Thoracic aorta (tissue), 2 donors: ENCODE measurements around the gene CYP2S1. TPM values are rescaled to one million over a fixed set of nuclear protein-coding genes. Genes with fewer than 3 reads are reported as not detected.

ENCODE experiments used
- ATAC-seq: fragments of 150-250 bp; one replicate; pipeline ENCODE4 v1.8.0; 2017; ENCODE audit warnings: low read depth; ENCODE audit not compliant: insufficient number of reproducible peaks, low FRiP score
- DNase-seq: peaks from one replicate; pipeline ENCODE4 v3.0.0-alpha.2; 2020; ENCODE audit warnings: low spot score
- H3K27ac ChIP-seq, 2 donors: fragments of 200-600 bp; sonication (generic); 1 replicate in 1 of 2; 2 replicates in 1 of 2; pipeline ENCODE4 v1.5.1; 2016; ENCODE audit warnings: mild to moderate bottlenecking in 2 of 2, moderate library complexity in 2 of 2
- H3K27me3 ChIP-seq: fragments of 200-600 bp; sonication (generic); replicated peaks from 2 replicates; pipeline ENCODE4 v1.6.0; 2016; ENCODE audit warnings: mild to moderate bottlenecking; ENCODE audit not compliant: insufficient read depth
- H3K36me3 ChIP-seq: fragments of 200-600 bp; sonication (generic); one replicate; pipeline ENCODE4 v1.5.1; 2016
- H3K4me1 ChIP-seq, 2 donors: fragments of 200-600 bp; sonication (generic); 1 replicate in 1 of 2; 2 replicates in 1 of 2; pipeline versions ENCODE4 v1.5.1 to v1.6.0; 2016; ENCODE audit warnings: low read depth in 2 of 2, mild to moderate bottlenecking in 1 of 2; ENCODE audit not compliant: control insufficient read depth in 1 of 2
- H3K4me3 ChIP-seq: fragments of 200-600 bp; sonication (generic); 2 replicates; pipeline ENCODE4 v1.5.1; 2016; ENCODE audit warnings: mild to moderate bottlenecking
- H3K9me3 ChIP-seq: fragments of 200-600 bp; sonication (generic); 2 replicates; pipeline ENCODE4 v1.5.1; 2016
- CTCF ChIP-seq: fragments of 200-600 bp; sonication (generic); IDR thresholded peaks from one replicate; pipeline ENCODE4 v1.5.1; 2019; ENCODE audit warnings: antibody characterized with exemption
- total RNA-seq, 2 donors: library from RNA; depleted of rRNA; stranded (reverse); fragments of >200 nt; gene quantifications; one replicate each; pipeline versions ENCODE4 v1.1.0 to v1.2.3, GENCODE V29; 2016

The CYP2S1 gene
- total RNA-seq, 2 donors from 2014 or later: 2.3 to 12.4 TPM

DNA sequence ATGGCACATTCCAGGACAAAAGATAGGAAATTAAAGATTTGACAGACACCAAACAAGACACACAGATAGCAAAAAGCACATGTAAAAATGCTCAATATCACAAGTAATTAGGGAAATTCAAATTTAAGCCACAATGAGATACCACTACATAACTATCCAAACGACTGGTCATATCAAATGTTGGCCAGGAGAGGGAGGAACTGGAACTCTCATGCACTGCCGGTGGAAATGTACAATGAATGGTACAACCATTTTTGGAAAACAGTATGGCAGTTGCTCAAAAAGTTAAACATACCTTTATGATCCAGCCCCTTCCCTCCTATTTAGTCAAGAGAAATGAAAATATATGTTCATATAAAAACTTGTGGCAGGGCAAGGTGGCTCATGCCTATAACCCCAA is 36.8 kb upstream of the CYP2S1 start:
- no peak overlapping the region for H3K4me3 ChIP-seq
- TF ChIP-seq CTCF: no peak
- no peaks in the 10 kb centered on the region for H3K4me1 ChIP-seq
- H3K36me3 ChIP-seq: no peaks in the 10 kb centered on the region
- no peaks in the 10 kb centered on the region for H3K27me3 ChIP-seq
- H3K27ac ChIP-seq: no peak overlapping the region
- ATAC-seq (no peak), DNase-seq (no peak)
- H3K9me3 ChIP-seq: no peaks in the 10 kb centered on the region

DNA sequence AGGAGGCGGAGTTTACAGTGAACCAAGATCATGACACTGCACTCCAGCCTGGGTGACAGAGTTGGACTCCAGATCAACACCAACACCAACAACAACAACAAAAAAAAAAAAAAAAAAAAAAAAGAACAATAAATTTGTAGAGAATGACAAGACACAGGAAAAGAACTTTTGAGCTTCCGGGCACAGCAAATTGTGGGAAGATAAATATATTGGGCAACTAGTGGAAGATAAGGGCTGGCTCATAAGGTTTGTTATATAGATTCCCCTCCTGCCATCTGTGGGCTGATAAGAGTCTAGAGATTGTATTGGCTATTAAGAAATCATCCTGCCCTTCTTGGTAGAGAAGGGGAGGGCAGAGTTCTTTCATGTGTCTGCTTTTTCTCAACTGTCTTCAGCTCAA is 33.1 kb upstream of the CYP2S1 start:
- Histone ChIP-seq H3K27me3 (no peaks in the 10 kb centered on the region), H3K4me3 (no peak overlapping the region), H3K4me1 (no peaks in the 10 kb centered on the region), H3K36me3 (no peaks in the 10 kb centered on the region), H3K9me3 (no peaks in the 10 kb centered on the region), H3K27ac (no peak overlapping the region)
- no peak for TF ChIP-seq CTCF
- ATAC-seq (no peak), DNase-seq (no peak)

- DNase-seq: no peak
- H3K4me3 ChIP-seq: no peak overlapping the region
- no peaks in the 10 kb centered on the region for H3K4me1 ChIP-seq
- H3K27ac ChIP-seq: no peak overlapping the region
- TF ChIP-seq CTCF: no peak
- no peaks in the 10 kb centered on the region for H3K27me3 ChIP-seq
- no peak for ATAC-seq
- H3K9me3 ChIP-seq: no peaks in the 10 kb centered on the region
- H3K36me3 ChIP-seq: no peaks in the 10 kb centered on the region
Observed at GRCh38 chr19:41161903-41162302, 31.1 kb upstream of the CYP2S1 start.

- Histone ChIP-seq H3K36me3 (no peaks in the 10 kb centered on the region), H3K4me3 (no peak overlapping the region), H3K27me3 (no peaks in the 10 kb centered on the region), H3K4me1 (no peaks in the 10 kb centered on the region), H3K27ac (no peak overlapping the region), H3K9me3 (no peaks in the 10 kb centered on the region)
- no peak for TF ChIP-seq CTCF
- DNase-seq: no peak
- ATAC-seq: no peak
Observed at GRCh38 chr19:41166944-41167804, 25.8 kb upstream of the CYP2S1 start.

- no peaks in the 10 kb centered on the region for H3K9me3 ChIP-seq
- H3K27me3 ChIP-seq: no peaks in the 10 kb centered on the region
- H3K36me3 ChIP-seq: no peaks in the 10 kb centered on the region
- H3K4me3 ChIP-seq: no peak overlapping the region
- H3K4me1 ChIP-seq: peaks cover 0 to 9% of the 10 kb centered on the region in 2 donors
- no peak for TF ChIP-seq CTCF
- DNase-seq (no peak), ATAC-seq (no peak)
- H3K27ac ChIP-seq: no peak overlapping the region
Observed at GRCh38 chr19:41172297-41173164, 20.5 kb upstream of the CYP2S1 start.
